Gastroesophageal sphincter (tissue), 4 donors: Measurements from ENCODE around the gene RANBP6. TPM values are rescaled to one million over a fixed set of nuclear protein-coding genes. Genes with fewer than 3 reads are reported as not detected.

Experiments
- ATAC-seq: fragments of 150-250 bp; one replicate; pipeline ENCODE4 v1.9.1; 2016; ENCODE audit warnings: mild to moderate bottlenecking, moderate library complexity
- H3K27ac ChIP-seq, 4 donors: fragments of 200-600 bp; sonication (generic) in 3 of 4; 1 replicate in 3 of 4; 2 replicates in 1 of 4; pipeline ENCODE4 v1.5.1; 2016 to 2019
- H3K27me3 ChIP-seq: fragments of 200-600 bp; sonication (generic); one replicate; pipeline ENCODE4 v1.5.1; 2019
- H3K36me3 ChIP-seq, 2 donors: fragments of 200-600 bp; sonication (generic); one replicate each; pipeline ENCODE4 v1.5.1; 2019; ENCODE audit warnings: control low read depth in 1 of 2
- H3K4me1 ChIP-seq, 3 donors: fragments of 200-600 bp; sonication (generic); 1 replicate in 2 of 3; 2 replicates in 1 of 3; pipeline ENCODE4 v1.5.1; 2016 to 2019; ENCODE audit warnings: control low read depth in 2 of 3
- H3K4me3 ChIP-seq, 2 donors: fragments of 200-600 bp; sonication (generic); one replicate each; pipeline ENCODE4 v1.5.1; 2019; ENCODE audit warnings: mild to moderate bottlenecking in 1 of 2, moderate library complexity in 1 of 2
- H3K9me3 ChIP-seq, 3 donors: fragments of 200-600 bp; sonication (generic); one replicate each; pipeline ENCODE4 v1.5.1; 2017 to 2019; ENCODE audit warnings: control low read depth in 2 of 3
- EP300 ChIP-seq: sonication (generic); formaldehyde crosslinking; IDR thresholded peaks from one replicate; pipeline ENCODE4 v1.6.1; 2017; ENCODE audit warnings: antibody characterized with exemption, mild to moderate bottlenecking
- POLR2A ChIP-seq, 2 donors: fragments of 450-650 bp; IDR thresholded peaks; one replicate each; pipeline ENCODE4 v1.6.1; 2017; ENCODE audit warnings: antibody characterized with exemption in 2 of 2, mild to moderate bottlenecking in 2 of 2, moderate library complexity in 1 of 2
- POLR2AphosphoS5 ChIP-seq: sonication (generic); formaldehyde crosslinking; IDR thresholded peaks from one replicate; pipeline ENCODE4 v1.6.1; 2017; ENCODE audit warnings: antibody characterized with exemption
- WGBS, 2 donors: methylation state at CpG; one replicate each; pipeline ENCODE4 v1.1.5; 2018; ENCODE audit warnings: low coverage in 1 of 2; 5-methylcytosine and 5-hydroxymethylcytosine counted together
- total RNA-seq, 4 donors: library from RNA; depleted of rRNA; stranded (reverse); fragments of >200 nt; gene quantifications; one replicate each; pipeline ENCODE4 v1.1.0, GENCODE V29; 2016
- TF ChIP-seq, protein P1 (sequence below), 4 experiments: fragments of 200-600 bp in 2 of 4; fragments of 450-650 bp in 2 of 4; sonication (generic) in 1 of 4; IDR thresholded peaks; one replicate each; pipeline ENCODE4 v1.5.1; 2017 to 2019; ENCODE audit warnings: antibody characterized with exemption in 4 of 4, mild to moderate bottlenecking in 2 of 4, moderate library complexity in 2 of 4

The RANBP6 gene
- total RNA-seq, 4 donors from 2014 or later, result 14.8 to 20.2 (median 17.6) TPM

DNA sequence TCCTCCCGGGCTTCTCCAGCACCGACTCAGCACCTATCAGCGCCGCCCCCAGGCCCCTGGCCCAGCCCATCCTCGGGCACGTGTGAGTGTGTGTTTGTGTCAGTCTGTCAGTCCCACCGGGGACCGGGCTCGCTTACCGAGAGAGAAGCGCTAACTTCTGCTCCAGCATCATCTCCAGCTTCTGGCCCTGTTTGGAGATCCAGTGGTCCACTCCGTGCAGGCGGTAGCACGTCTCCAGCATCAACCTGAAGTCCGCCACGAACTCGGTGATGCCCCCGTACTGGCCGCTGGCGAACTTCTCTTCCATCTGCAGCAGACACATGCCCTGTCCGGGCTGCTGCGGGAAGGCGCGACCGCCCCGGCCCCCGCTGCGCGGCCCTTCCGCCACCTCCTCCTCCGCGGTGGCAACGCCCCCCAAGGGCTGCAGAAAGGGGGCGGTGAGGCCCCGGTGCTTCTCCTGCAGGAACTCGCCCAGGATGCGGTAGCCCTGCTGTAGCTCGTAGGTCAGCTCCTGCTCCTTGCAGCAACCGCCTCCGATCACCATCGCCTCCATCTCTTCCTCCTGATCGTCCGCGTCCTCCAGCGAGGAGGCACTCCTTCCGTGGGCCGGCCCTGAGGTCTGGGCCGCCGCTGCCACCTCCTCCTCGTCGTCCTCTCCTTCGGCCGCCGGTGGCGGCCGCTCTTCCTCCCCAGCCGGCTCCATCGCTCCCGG lies 8.2 kb downstream of the RANBP6 start:
- no peaks in the 10 kb centered on the region for H3K27me3 ChIP-seq
- ATAC-seq, result peak; percentile 61
- H3K4me1 ChIP-seq, result peaks cover 6 to 65% (median 16%) of the 10 kb centered on the region in 3 donors
- H3K36me3 ChIP-seq, result peaks cover 0 to 22% of the 10 kb centered on the region in 2 donors
- H3K9me3 ChIP-seq, result no peaks in the 10 kb centered on the region
- H3K4me3 ChIP-seq, result peak overlapping the region; percentile 86 to 91
- peak overlapping the region; percentile 97 to 99 (median 98) for H3K27ac ChIP-seq
- TF ChIP-seq, protein P1, sequence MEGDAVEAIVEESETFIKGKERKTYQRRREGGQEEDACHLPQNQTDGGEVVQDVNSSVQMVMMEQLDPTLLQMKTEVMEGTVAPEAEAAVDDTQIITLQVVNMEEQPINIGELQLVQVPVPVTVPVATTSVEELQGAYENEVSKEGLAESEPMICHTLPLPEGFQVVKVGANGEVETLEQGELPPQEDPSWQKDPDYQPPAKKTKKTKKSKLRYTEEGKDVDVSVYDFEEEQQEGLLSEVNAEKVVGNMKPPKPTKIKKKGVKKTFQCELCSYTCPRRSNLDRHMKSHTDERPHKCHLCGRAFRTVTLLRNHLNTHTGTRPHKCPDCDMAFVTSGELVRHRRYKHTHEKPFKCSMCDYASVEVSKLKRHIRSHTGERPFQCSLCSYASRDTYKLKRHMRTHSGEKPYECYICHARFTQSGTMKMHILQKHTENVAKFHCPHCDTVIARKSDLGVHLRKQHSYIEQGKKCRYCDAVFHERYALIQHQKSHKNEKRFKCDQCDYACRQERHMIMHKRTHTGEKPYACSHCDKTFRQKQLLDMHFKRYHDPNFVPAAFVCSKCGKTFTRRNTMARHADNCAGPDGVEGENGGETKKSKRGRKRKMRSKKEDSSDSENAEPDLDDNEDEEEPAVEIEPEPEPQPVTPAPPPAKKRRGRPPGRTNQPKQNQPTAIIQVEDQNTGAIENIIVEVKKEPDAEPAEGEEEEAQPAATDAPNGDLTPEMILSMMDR (IDR thresholded peaks at IDR 0.05), result peak in 1 of 4 experiments; percentile 31
- TF ChIP-seq EP300, result no peak
- WGBS, 2 donors, result 0% methylated on average over 15 to 23 of the region's 59 CpGs

DNA sequence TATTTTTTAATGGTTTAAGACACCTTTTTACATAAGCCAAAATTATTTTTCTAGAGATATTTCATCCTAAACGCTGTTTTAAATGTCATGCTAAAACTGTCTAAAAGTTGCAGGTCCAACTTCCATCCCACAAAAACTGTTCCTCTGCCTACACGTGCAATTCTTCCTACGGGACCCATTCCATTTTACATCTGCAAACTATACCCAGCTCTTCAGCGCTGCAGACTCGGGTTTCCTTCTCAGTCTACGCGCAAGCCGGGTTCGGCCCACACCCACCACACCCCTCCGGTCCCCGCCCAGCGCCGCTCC lies 8.7 kb downstream of the RANBP6 start:
- TF ChIP-seq POLR2AphosphoS5, result no peak
- no peak for TF ChIP-seq POLR2A (IDR thresholded peaks at IDR 0.05)
- TF ChIP-seq EP300, result no peak
- TF ChIP-seq, protein P1 (IDR thresholded peaks at IDR 0.05), result no peak
- Histone ChIP-seq H3K36me3 (peaks cover 0 to 17% of the 10 kb centered on the region in 2 donors), H3K4me3 (peak overlapping the region; percentile 86 to 91), H3K4me1 (peaks cover 6 to 60% (median 16%) of the 10 kb centered on the region in 3 donors), H3K9me3 (no peaks in the 10 kb centered on the region), H3K27me3 (no peaks in the 10 kb centered on the region), H3K27ac (peak overlapping the region in 3 of 4 donors; percentile 98 to 99 (median 99))
- ATAC-seq, result no peak
- WGBS, 2 donors, result 0 to 1% methylated on average over 10 to 13 of the region's 13 CpGs

DNA sequence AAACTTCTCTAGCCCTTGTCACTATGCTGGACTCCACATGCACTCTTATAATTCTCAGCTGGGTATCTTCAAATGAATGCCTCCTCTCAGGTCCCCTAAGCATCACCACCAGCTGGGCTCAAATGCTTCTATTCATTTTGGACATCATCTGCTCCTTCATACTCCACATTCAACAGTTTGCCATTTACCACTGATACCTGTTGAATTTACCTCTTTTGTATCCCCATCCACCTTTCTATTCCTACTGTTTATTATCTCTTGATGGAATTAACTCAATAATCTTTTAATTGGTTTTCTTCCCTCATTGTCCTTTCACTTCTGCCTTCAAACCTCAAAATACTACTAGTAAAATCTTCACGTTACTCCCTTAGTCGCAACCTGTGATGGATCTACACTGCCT lies 14.5 kb downstream of the RANBP6 start:
- no peaks in the 10 kb centered on the region for H3K9me3 ChIP-seq
- peaks cover 3 to 77% (median 10%) of the 10 kb centered on the region in 3 donors for H3K4me1 ChIP-seq
- H3K27ac ChIP-seq, result no peak overlapping the region
- no peak overlapping the region for H3K4me3 ChIP-seq
- TF ChIP-seq, protein P1 (IDR thresholded peaks at IDR 0.05), result no peak
- no peak for TF ChIP-seq POLR2A (IDR thresholded peaks at IDR 0.05)
- TF ChIP-seq POLR2AphosphoS5, result no peak
- no peak for TF ChIP-seq EP300
- WGBS, 2 donors, result 92 to 100% methylated on average over 2 of the region's 2 CpGs
- H3K36me3 ChIP-seq, result peaks cover 0 to 4% of the 10 kb centered on the region in 2 donors
- no peaks in the 10 kb centered on the region for H3K27me3 ChIP-seq
- ATAC-seq, result no peak

DNA sequence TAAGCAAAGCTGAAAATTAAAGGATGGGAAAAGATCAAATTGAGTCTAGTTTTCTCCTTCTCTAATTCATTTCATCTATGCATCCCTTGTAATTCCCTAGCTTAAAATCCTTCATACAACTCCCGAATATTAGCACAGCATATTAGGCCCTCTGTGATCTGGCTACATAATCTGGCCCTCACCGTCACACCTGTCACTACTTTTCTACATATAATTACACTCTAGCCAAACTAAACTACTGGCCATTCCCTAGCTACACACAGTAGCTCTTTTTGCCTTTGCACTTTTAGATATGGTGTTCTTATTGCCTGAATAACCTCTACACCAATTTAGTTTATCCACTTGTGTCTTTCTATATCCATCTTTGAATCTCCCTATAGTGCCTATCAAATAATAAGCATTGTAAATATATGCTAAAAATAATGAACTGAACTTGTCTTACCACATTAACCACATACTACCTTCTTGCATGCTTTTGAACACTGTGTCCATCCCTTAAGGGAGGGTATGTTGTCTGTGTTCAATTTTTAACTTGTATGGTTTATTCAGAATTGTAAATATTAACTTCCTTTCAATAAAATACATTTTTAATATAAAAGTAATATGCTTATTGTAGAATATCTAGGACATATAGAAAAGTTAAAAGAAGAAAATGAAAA lies 15.9 kb downstream of the RANBP6 start:
- TF ChIP-seq, protein P1 (IDR thresholded peaks at IDR 0.05), result no peak
- no peak for TF ChIP-seq EP300
- no peak for TF ChIP-seq POLR2A (IDR thresholded peaks at IDR 0.05)
- TF ChIP-seq POLR2AphosphoS5, result no peak
- ATAC-seq, result no peak
- 82 to 95% methylated on average over 2 of the region's 2 CpGs for WGBS, 2 donors

DNA sequence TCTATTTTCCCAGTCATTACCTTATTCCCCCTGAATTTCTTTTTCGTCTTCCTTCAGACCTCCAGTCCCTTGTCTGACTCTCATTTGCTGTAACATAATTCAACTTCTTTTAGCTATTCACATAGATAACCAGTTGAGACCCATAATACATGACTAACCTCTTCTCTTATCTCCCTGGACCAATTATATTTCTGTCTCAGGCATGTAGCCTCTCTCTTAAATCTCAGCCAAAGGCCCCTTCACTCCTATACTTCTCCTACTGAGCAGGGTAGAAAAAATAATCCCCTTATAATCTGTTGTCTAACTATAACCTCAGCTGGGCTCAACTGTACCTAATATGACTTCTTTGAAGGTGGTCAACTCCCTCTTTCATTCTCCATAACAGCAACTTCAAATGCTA lies 20.9 kb downstream of the RANBP6 start:
- no peak for TF ChIP-seq POLR2AphosphoS5
- no peak for TF ChIP-seq POLR2A (IDR thresholded peaks at IDR 0.05)
- TF ChIP-seq, protein P1 (IDR thresholded peaks at IDR 0.05), result no peak
- TF ChIP-seq EP300, result no peak
- ATAC-seq, result no peak
- H3K27ac ChIP-seq, result no peak overlapping the region
- no peaks in the 10 kb centered on the region for H3K27me3 ChIP-seq
- 100% methylated on average over 1 of the region's 1 CpG for WGBS, 2 donors
- no peaks in the 10 kb centered on the region for H3K9me3 ChIP-seq
- no peaks in the 10 kb centered on the region for H3K36me3 ChIP-seq
- no peak overlapping the region for H3K4me3 ChIP-seq
- peaks cover 0 to 39% (median 2%) of the 10 kb centered on the region in 3 donors for H3K4me1 ChIP-seq

More for the DNA sequence above, 15.9 kb downstream of the RANBP6 start:
- Histone ChIP-seq H3K9me3 (no peaks in the 10 kb centered on the region), H3K27ac (no peak overlapping the region), H3K4me3 (no peak overlapping the region), H3K36me3 (no peaks in the 10 kb centered on the region), H3K4me1 (peaks cover 0 to 72% (median 4%) of the 10 kb centered on the region in 3 donors), H3K27me3 (no peaks in the 10 kb centered on the region)
